ENCODE results near the gene MAP3K7CL. TPM values are rescaled to one million over a fixed set of nuclear protein-coding genes. Genes with fewer than 3 reads are reported as not detected.

Gene MAP3K7CL
- total RNA-seq, 2 experiments from 2014 or later = 9.3 to 9.5 TPM

- Mint-ChIP-seq H3K27ac (no peak overlapping the region), H3K9me3 (ENCODE audit: low read depth) (no peaks in the 10 kb centered on the region), H3K4me3 (no peak overlapping the region), H3K4me1 (peaks cover 11% of the 10 kb centered on the region), H3K36me3 (peaks cover 1% of the 10 kb centered on the region), H3K27me3 (peaks cover 5% of the 10 kb centered on the region)
- CTCF ChIA-PET = no interaction called here
- DNase-seq = no peak
- ATAC-seq = no peak
Measured at GRCh38 chr21:29179503-29179902, 49.1 kb downstream of the MAP3K7CL start.

GRCh38 chr21:29181799-29182470, 51.5 kb downstream of the MAP3K7CL start:
- no peaks in the 10 kb centered on the region for H3K27me3 Mint-ChIP-seq
- peaks cover 11% of the 10 kb centered on the region for H3K4me1 Mint-ChIP-seq
- H3K9me3 Mint-ChIP-seq (ENCODE audit: low read depth) = peaks cover 2% of the 10 kb centered on the region
- CTCF ChIA-PET = interaction anchor here (1.8 kb wide), 1 partner anchor 8 kb away, joined by 4 read pairs; no protein-coding TSS in a partner anchor
- DNase-seq (no peak), ATAC-seq (no peak)
- H3K36me3 Mint-ChIP-seq = no peaks in the 10 kb centered on the region
- H3K27ac Mint-ChIP-seq = no peak overlapping the region
- H3K4me3 Mint-ChIP-seq = no peak overlapping the region

GRCh38 chr21:29182691-29183092, 52.2 kb downstream of the MAP3K7CL start:
- H3K9me3 Mint-ChIP-seq (ENCODE audit: low read depth) = peaks cover 2% of the 10 kb centered on the region

GRCh38 chr21:29184037-29184436, 53.6 kb downstream of the MAP3K7CL start:
- Mint-ChIP-seq H3K36me3 (no peaks in the 10 kb centered on the region), H3K4me3 (no peak overlapping the region), H3K27me3 (no peaks in the 10 kb centered on the region), H3K4me1 (peaks cover 11% of the 10 kb centered on the region), H3K9me3 (ENCODE audit: low read depth) (peaks cover 2% of the 10 kb centered on the region), H3K27ac (no peak overlapping the region)
- ATAC-seq (no peak), DNase-seq (no peak)
- CTCF ChIA-PET = no interaction called here

More at GRCh38 chr21:29182691-29183092, 52.2 kb downstream of the MAP3K7CL start:
- Mint-ChIP-seq H3K4me3 (no peak overlapping the region), H3K27ac (no peak overlapping the region), H3K4me1 (peaks cover 11% of the 10 kb centered on the region), H3K36me3 (no peaks in the 10 kb centered on the region), H3K27me3 (no peaks in the 10 kb centered on the region)
- no peak for ATAC-seq
- DNase-seq = no peak
- CTCF ChIA-PET = interaction anchor here (1.8 kb wide), 1 partner anchor 7 kb away, joined by 4 read pairs; no protein-coding TSS in a partner anchor

GRCh38 chr21:29185172-29185571, 54.7 kb downstream of the MAP3K7CL start:
- DNase-seq = no peak
- Mint-ChIP-seq H3K27me3 (no peaks in the 10 kb centered on the region), H3K36me3 (no peaks in the 10 kb centered on the region), H3K9me3 (ENCODE audit: low read depth) (peaks cover 2% of the 10 kb centered on the region), H3K4me1 (peaks cover 11% of the 10 kb centered on the region), H3K27ac (no peak overlapping the region), H3K4me3 (no peak overlapping the region)
- CTCF ChIA-PET = no interaction called here
- ATAC-seq = no peak

- ATAC-seq (no peak), DNase-seq (no peak)
- Mint-ChIP-seq H3K4me3 (no peak overlapping the region), H3K9me3 (ENCODE audit: low read depth) (peaks cover 2% of the 10 kb centered on the region), H3K4me1 (peaks cover 11% of the 10 kb centered on the region), H3K27me3 (no peaks in the 10 kb centered on the region), H3K27ac (no peak overlapping the region), H3K36me3 (no peaks in the 10 kb centered on the region)
- CTCF ChIA-PET = no interaction called here
Measured at GRCh38 chr21:29185633-29186032, 55.2 kb downstream of the MAP3K7CL start.

- Mint-ChIP-seq H3K27ac (no peak overlapping the region), H3K4me3 (no peak overlapping the region), H3K4me1 (peaks cover 11% of the 10 kb centered on the region), H3K27me3 (no peaks in the 10 kb centered on the region), H3K9me3 (ENCODE audit: low read depth) (peaks cover 2% of the 10 kb centered on the region), H3K36me3 (no peaks in the 10 kb centered on the region)
- DNase-seq (no peak), ATAC-seq (no peak)
- CTCF ChIA-PET = no interaction called here
Measured at GRCh38 chr21:29186246-29186645, 55.8 kb downstream of the MAP3K7CL start.

GRCh38 chr21:29187944-29188343, 57.5 kb downstream of the MAP3K7CL start:
- Mint-ChIP-seq H3K27me3 (no peaks in the 10 kb centered on the region), H3K27ac (no peak overlapping the region), H3K4me3 (no peak overlapping the region), H3K9me3 (ENCODE audit: low read depth) (peaks cover 2% of the 10 kb centered on the region), H3K36me3 (no peaks in the 10 kb centered on the region), H3K4me1 (no peaks in the 10 kb centered on the region)
- DNase-seq = no peak
- no peak for ATAC-seq
- CTCF ChIA-PET = no interaction called here

GRCh38 chr21:29189353-29189752, 58.9 kb downstream of the MAP3K7CL start:
- H3K27ac Mint-ChIP-seq = no peak overlapping the region
- CTCF ChIA-PET = interaction anchor here (1.2 to 1.3 kb wide), 2 partner anchors 8 to 9 kb away, joined by 3 to 4 read pairs; no protein-coding TSS in a partner anchor

GRCh38 chr21:29190923-29191331, 60.5 kb downstream of the MAP3K7CL start:
- Mint-ChIP-seq H3K9me3 (ENCODE audit: low read depth) (peaks cover 1% of the 10 kb centered on the region), H3K27me3 (peaks cover 12% of the 10 kb centered on the region), H3K36me3 (no peaks in the 10 kb centered on the region), H3K4me3 (no peak overlapping the region), H3K27ac (no peak overlapping the region), H3K4me1 (peaks cover 2% of the 10 kb centered on the region)
- CTCF ChIA-PET = no interaction called here
- DNase-seq = no peak
- ATAC-seq = no peak

More at GRCh38 chr21:29189353-29189752, 58.9 kb downstream of the MAP3K7CL start:
- no peak for ATAC-seq
- H3K36me3 Mint-ChIP-seq = no peaks in the 10 kb centered on the region
- DNase-seq = no peak
- no peak overlapping the region for H3K4me3 Mint-ChIP-seq
- H3K27me3 Mint-ChIP-seq = peaks cover 4% of the 10 kb centered on the region
- H3K4me1 Mint-ChIP-seq = no peaks in the 10 kb centered on the region
- peaks cover 2% of the 10 kb centered on the region for H3K9me3 Mint-ChIP-seq (ENCODE audit: low read depth)

GRCh38 chr21:29193072-29193471, 62.6 kb downstream of the MAP3K7CL start:
- Mint-ChIP-seq H3K4me1 (peaks cover 16% of the 10 kb centered on the region), H3K27ac (no peak overlapping the region), H3K9me3 (ENCODE audit: low read depth) (no peaks in the 10 kb centered on the region), H3K4me3 (no peak overlapping the region), H3K27me3 (peaks cover 15% of the 10 kb centered on the region), H3K36me3 (peaks cover 3% of the 10 kb centered on the region)
- no peak for DNase-seq
- CTCF ChIA-PET = no interaction called here
- no peak for ATAC-seq

- H3K36me3 Mint-ChIP-seq = peaks cover 4% of the 10 kb centered on the region
- H3K4me1 Mint-ChIP-seq = peaks cover 16% of the 10 kb centered on the region
Measured at GRCh38 chr21:29193901-29194300, 63.5 kb downstream of the MAP3K7CL start.

GRCh38 chr21:29194342-29194741, 63.9 kb downstream of the MAP3K7CL start:
- Mint-ChIP-seq H3K36me3 (peaks cover 4% of the 10 kb centered on the region), H3K27ac (no peak overlapping the region), H3K9me3 (ENCODE audit: low read depth) (peaks cover 6% of the 10 kb centered on the region), H3K4me3 (no peak overlapping the region), H3K4me1 (peaks cover 16% of the 10 kb centered on the region), H3K27me3 (peaks cover 15% of the 10 kb centered on the region)
- ATAC-seq = no peak
- DNase-seq = no peak
- CTCF ChIA-PET = no interaction called here

More at GRCh38 chr21:29193901-29194300, 63.5 kb downstream of the MAP3K7CL start:
- Mint-ChIP-seq H3K9me3 (ENCODE audit: low read depth) (peaks cover 4% of the 10 kb centered on the region), H3K27ac (no peak overlapping the region), H3K27me3 (peaks cover 15% of the 10 kb centered on the region), H3K4me3 (no peak overlapping the region)
- CTCF ChIA-PET = no interaction called here
- ATAC-seq = no peak
- no peak for DNase-seq

- H3K27ac Mint-ChIP-seq = no peak overlapping the region
- no peak for DNase-seq
- H3K4me1 Mint-ChIP-seq = peaks cover 16% of the 10 kb centered on the region
- H3K36me3 Mint-ChIP-seq = peaks cover 4% of the 10 kb centered on the region
- ATAC-seq = no peak
- CTCF ChIA-PET = interaction anchor here (1.2 kb wide), 1 partner anchor 106 kb away, joined by 3 read pairs; no protein-coding TSS in a partner anchor
- peaks cover 15% of the 10 kb centered on the region for H3K27me3 Mint-ChIP-seq
- no peak overlapping the region for H3K4me3 Mint-ChIP-seq
- H3K9me3 Mint-ChIP-seq (ENCODE audit: low read depth) = peaks cover 6% of the 10 kb centered on the region
Measured at GRCh38 chr21:29194847-29195246, 64.4 kb downstream of the MAP3K7CL start.

Measured in activated CD8-positive, alpha-beta memory T cell treated with anti-CD3 and anti-CD28 coated beads, Interleukin-2, amount 10 ng/mL, durations not matched to agents 7 days and 5 days (primary cell).